Ishikawa (cell line): Measurements from ENCODE around the gene EYA4.

Experiments
- CEBPB ChIP-seq: IDR thresholded peaks from 2 replicates; pipeline ENCODE4 v1.6.1; 2012
- CREB1 ChIP-seq: IDR thresholded peaks from 2 replicates; pipeline ENCODE4 v1.6.1; 2012; ENCODE audit warnings: low read depth
- EGR1 ChIP-seq: IDR thresholded peaks from 2 replicates; pipeline ENCODE4 v1.6.1; 2012
- EP300 ChIP-seq: IDR thresholded peaks from 2 replicates; pipeline ENCODE4 v1.6.1; 2012; ENCODE audit warnings: borderline replicate concordance
- FOXM1 ChIP-seq: IDR thresholded peaks from 2 replicates; pipeline ENCODE4 v1.6.1; 2012; ENCODE audit warnings: low read depth, borderline replicate concordance
- MAX ChIP-seq: IDR thresholded peaks from 2 replicates; pipeline ENCODE4 v1.6.1; 2012
- NFIC ChIP-seq: IDR thresholded peaks from 2 replicates; pipeline ENCODE4 v1.6.1; 2012
- RAD21 ChIP-seq: IDR thresholded peaks from 2 replicates; pipeline ENCODE4 v1.6.1; 2012; ENCODE audit warnings: low read depth
- REST ChIP-seq: IDR thresholded peaks from 2 replicates; pipeline ENCODE4 v1.6.1; 2012; ENCODE audit warnings: low read depth, mild to moderate bottlenecking
- TAF1 ChIP-seq: IDR thresholded peaks from 2 replicates; pipeline ENCODE4 v1.6.1; 2012; ENCODE audit warnings: low read depth, mild to moderate bottlenecking
- TCF12 ChIP-seq: IDR thresholded peaks from 2 replicates; pipeline ENCODE4 v1.6.1; 2012; ENCODE audit warnings: low read depth
- TEAD4 ChIP-seq: IDR thresholded peaks from 2 replicates; pipeline ENCODE4 v1.6.1; 2012
- USF1 ChIP-seq: IDR thresholded peaks from 2 replicates; pipeline ENCODE4 v1.6.1; 2012
- YY1 ChIP-seq: IDR thresholded peaks from 2 replicates; pipeline ENCODE4 v1.6.1; 2012; ENCODE audit warnings: low read depth
- ZBTB7A ChIP-seq: IDR thresholded peaks from 2 replicates; pipeline ENCODE4 v1.6.1; 2012; ENCODE audit warnings: low read depth

EYA4 gene

GRCh38 chr6:133201231-133201630, 39.9 kb upstream of the EYA4 start:
- TF ChIP-seq EP300: no peak
- TF ChIP-seq MAX: no peak
- TF ChIP-seq USF1: no peak
- TF ChIP-seq FOXM1: no peak
- TF ChIP-seq RAD21: no peak
- no peak for TF ChIP-seq CEBPB
- no peak for TF ChIP-seq TEAD4
- no peak for TF ChIP-seq NFIC
- TF ChIP-seq CREB1: no peak
- no peak for TF ChIP-seq TCF12
- TF ChIP-seq TAF1: no peak
- no peak for TF ChIP-seq ZBTB7A
- TF ChIP-seq YY1: no peak
- TF ChIP-seq REST: no peak
- no peak for TF ChIP-seq EGR1

GRCh38 chr6:133202610-133203343, 38.4 kb upstream of the EYA4 start:
- no peak for TF ChIP-seq ZBTB7A
- no peak for TF ChIP-seq EGR1
- TF ChIP-seq CEBPB: no peak
- TF ChIP-seq RAD21: no peak
- TF ChIP-seq NFIC: no peak
- no peak for TF ChIP-seq FOXM1
- TF ChIP-seq TCF12: no peak
- TF ChIP-seq YY1: no peak

- TF ChIP-seq TEAD4: no peak
Observed at GRCh38 chr6:133203344-133203697, 37.8 kb upstream of the EYA4 start.

- TF ChIP-seq FOXM1: no peak
- no peak for TF ChIP-seq YY1
- no peak for TF ChIP-seq CREB1
- no peak for TF ChIP-seq TAF1
- no peak for TF ChIP-seq RAD21
- no peak for TF ChIP-seq ZBTB7A
- TF ChIP-seq CEBPB: no peak
- no peak for TF ChIP-seq EP300
- no peak for TF ChIP-seq USF1
- no peak for TF ChIP-seq TEAD4
- no peak for TF ChIP-seq REST
- TF ChIP-seq TCF12: no peak
- TF ChIP-seq MAX: no peak
- no peak for TF ChIP-seq EGR1
- TF ChIP-seq NFIC: no peak
Observed at GRCh38 chr6:133205304-133205703, 35.9 kb upstream of the EYA4 start.

GRCh38 chr6:133206942-133207341, 34.2 kb upstream of the EYA4 start:
- no peak for TF ChIP-seq USF1
- no peak for TF ChIP-seq ZBTB7A
- TF ChIP-seq TAF1: no peak

- no peak for TF ChIP-seq USF1
- TF ChIP-seq NFIC: no peak
- TF ChIP-seq REST: no peak
- TF ChIP-seq TCF12: no peak
- no peak for TF ChIP-seq ZBTB7A
- no peak for TF ChIP-seq EP300
- TF ChIP-seq RAD21: no peak
- no peak for TF ChIP-seq TAF1
- no peak for TF ChIP-seq CREB1
- TF ChIP-seq EGR1: no peak
- no peak for TF ChIP-seq MAX
- TF ChIP-seq CEBPB: no peak
Observed at GRCh38 chr6:133207754-133208153, 33.4 kb upstream of the EYA4 start.
